NT2/D1 (cell line): ENCODE measurements around the gene TOM1L2.

Source experiments
- DNase-seq: peaks from one replicate; pipeline ENCODE4 v3.0.0-alpha.2; 2011; ENCODE audit warnings: low read depth, low spot score
- H3K27me3 ChIP-seq: 2 replicates; pipeline ENCODE4 v1.6.0; 2011; ENCODE audit warnings: mild to moderate bottlenecking; ENCODE audit not compliant: insufficient read length, insufficient read depth
- H3K36me3 ChIP-seq: 2 replicates; pipeline ENCODE4 v1.6.1; 2011; ENCODE audit warnings: mild to moderate bottlenecking, low read length, mixed read lengths; ENCODE audit not compliant: insufficient read depth, insufficient read length
- H3K4me1 ChIP-seq: 2 replicates; pipeline ENCODE4 v1.5.1; 2011; ENCODE audit not compliant: insufficient read depth, insufficient read length
- H3K4me3 ChIP-seq: 2 replicates; pipeline ENCODE4 v1.5.1; 2011; ENCODE audit warnings: low read depth; ENCODE audit not compliant: insufficient read length
- H3K9ac ChIP-seq: 2 replicates; pipeline ENCODE4 v1.6.0; 2011; ENCODE audit warnings: low read depth; ENCODE audit not compliant: insufficient read length
- H3K9me3 ChIP-seq: 2 replicates; pipeline ENCODE4 v1.5.1; 2011; ENCODE audit warnings: mild to moderate bottlenecking, low read length; ENCODE audit not compliant: insufficient read depth
- SUZ12 ChIP-seq: IDR thresholded peaks from 2 replicates; pipeline ENCODE4 v1.6.1; 2011; ENCODE audit not compliant: insufficient read length, insufficient read depth; ENCODE audit errors: extremely low read depth
- YY1 ChIP-seq: IDR thresholded peaks from 2 replicates; pipeline ENCODE4 v1.6.1; 2011; ENCODE audit not compliant: insufficient read length, insufficient read depth
- ZNF274 ChIP-seq: IDR thresholded peaks from 2 replicates; pipeline ENCODE4 v1.6.1; 2011; ENCODE audit warnings: mild to moderate bottlenecking, low read depth, low read length

The TOM1L2 gene

GRCh38 chr17:17798573-17799255, 173.5 kb downstream of the TOM1L2 start:
- H3K4me3 ChIP-seq: no peak overlapping the region
- peaks cover 19% of the 10 kb centered on the region for H3K4me1 ChIP-seq
- H3K9ac ChIP-seq: no peak overlapping the region

GRCh38 chr17:17798010-17798556, 174.1 kb downstream of the TOM1L2 start:
- no peaks in the 10 kb centered on the region for H3K27me3 ChIP-seq
- no peak for DNase-seq
- H3K4me1 ChIP-seq: peaks cover 23% of the 10 kb centered on the region
- no peak for TF ChIP-seq SUZ12
- no peak for TF ChIP-seq YY1
- TF ChIP-seq ZNF274: no peak
- no peak overlapping the region for H3K9ac ChIP-seq
- peaks cover 55% of the 10 kb centered on the region for H3K36me3 ChIP-seq
- no peaks in the 10 kb centered on the region for H3K9me3 ChIP-seq
- H3K4me3 ChIP-seq: no peak overlapping the region

More at GRCh38 chr17:17798573-17799255, 173.5 kb downstream of the TOM1L2 start:
- DNase-seq: no peak
- Histone ChIP-seq H3K36me3 (peaks cover 55% of the 10 kb centered on the region), H3K27me3 (no peaks in the 10 kb centered on the region), H3K9me3 (no peaks in the 10 kb centered on the region)
- TF ChIP-seq YY1: no peak
- no peak for TF ChIP-seq ZNF274
- no peak for TF ChIP-seq SUZ12

DNA sequence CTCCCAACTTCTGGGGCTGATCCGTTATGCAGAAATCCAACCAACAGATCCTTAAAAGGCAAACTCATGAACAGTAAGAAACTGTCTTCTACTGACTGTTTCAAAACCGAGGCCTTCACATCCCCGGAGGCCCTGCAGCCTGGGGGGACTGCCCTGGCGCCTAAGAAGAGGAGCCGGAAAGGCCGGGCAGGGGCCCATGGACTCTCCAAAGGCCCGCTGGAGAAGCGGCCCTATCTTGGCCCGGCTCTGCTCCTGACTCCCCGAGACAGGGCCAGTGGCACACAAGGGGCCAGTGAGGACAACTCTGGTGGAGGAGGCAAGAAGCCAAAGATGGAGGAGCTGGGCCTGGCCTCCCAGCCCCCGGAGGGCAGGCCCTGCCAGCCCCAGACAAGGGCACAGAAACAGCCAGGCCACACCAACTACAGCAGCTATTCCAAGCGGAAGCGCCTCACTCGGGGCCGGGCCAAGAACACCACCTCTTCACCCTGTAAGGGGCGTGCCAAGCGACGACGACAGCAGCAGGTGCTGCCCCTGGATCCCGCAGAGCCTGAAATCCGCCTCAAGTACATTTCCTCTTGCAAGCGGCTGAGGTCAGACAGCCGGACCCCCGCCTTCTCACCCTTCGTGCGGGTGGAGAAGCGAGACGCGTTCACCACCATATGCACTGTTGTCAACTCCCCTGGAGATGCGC, 174.9 kb downstream of the TOM1L2 start:
- peaks cover 55% of the 10 kb centered on the region for H3K36me3 ChIP-seq
- peaks cover 25% of the 10 kb centered on the region for H3K4me1 ChIP-seq
- DNase-seq: no peak
- no peak overlapping the region for H3K9ac ChIP-seq
- TF ChIP-seq YY1: no peak
- no peak for TF ChIP-seq SUZ12
- no peaks in the 10 kb centered on the region for H3K9me3 ChIP-seq
- H3K4me3 ChIP-seq: no peak overlapping the region
- no peaks in the 10 kb centered on the region for H3K27me3 ChIP-seq

GRCh38 chr17:17796787-17797061, 175.5 kb downstream of the TOM1L2 start:
- no peak for TF ChIP-seq YY1
- TF ChIP-seq SUZ12: no peak
- no peak for TF ChIP-seq ZNF274
- H3K9ac ChIP-seq: no peak overlapping the region
- H3K4me1 ChIP-seq: peaks cover 30% of the 10 kb centered on the region
- no peak overlapping the region for H3K4me3 ChIP-seq
- no peak for DNase-seq
- H3K9me3 ChIP-seq: no peaks in the 10 kb centered on the region
- H3K36me3 ChIP-seq: peaks cover 55% of the 10 kb centered on the region
- no peaks in the 10 kb centered on the region for H3K27me3 ChIP-seq

DNA sequence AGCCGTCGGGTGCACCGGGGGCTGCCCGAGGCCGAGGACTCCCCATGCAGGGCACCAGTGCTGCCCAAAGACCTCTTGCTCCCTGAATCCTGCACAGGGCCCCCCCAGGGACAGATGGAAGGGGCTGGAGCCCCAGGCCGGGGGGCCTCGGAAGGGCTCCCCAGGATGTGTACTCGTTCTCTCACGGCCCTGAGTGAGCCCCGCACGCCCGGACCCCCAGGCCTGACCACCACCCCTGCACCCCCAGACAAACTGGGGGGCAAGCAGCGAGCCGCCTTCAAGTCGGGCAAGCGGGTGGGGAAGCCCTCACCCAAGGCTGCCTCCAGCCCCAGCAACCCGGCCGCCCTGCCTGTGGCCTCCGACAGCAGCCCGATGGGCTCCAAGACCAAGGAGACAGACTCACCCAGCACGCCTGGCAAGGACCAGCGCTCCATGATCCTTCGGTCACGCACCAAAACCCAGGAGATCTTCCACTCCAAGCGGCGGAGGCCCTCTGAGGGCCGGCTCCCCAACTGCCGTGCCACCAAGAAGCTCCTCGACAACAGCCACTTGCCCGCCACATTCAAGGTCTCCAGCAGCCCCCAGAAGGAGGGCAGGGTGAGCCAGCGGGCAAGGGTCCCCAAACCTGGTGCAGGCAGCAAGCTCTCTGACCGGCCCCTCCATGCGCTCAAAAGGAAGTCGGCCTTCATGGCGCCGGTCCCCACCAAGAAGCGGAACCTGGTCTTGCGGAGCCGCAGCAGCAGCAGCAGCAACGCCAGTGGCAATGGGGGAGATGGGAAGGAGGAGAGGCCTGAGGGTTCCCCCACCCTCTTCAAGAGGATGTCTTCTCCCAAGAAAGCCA, 176.0 kb downstream of the TOM1L2 start:
- H3K36me3 ChIP-seq: peaks cover 55% of the 10 kb centered on the region
- TF ChIP-seq ZNF274: no peak
- no peak for TF ChIP-seq YY1
- no peak for TF ChIP-seq SUZ12
- H3K27me3 ChIP-seq: no peaks in the 10 kb centered on the region
- no peaks in the 10 kb centered on the region for H3K9me3 ChIP-seq
- H3K4me1 ChIP-seq: peaks cover 29% of the 10 kb centered on the region
- H3K9ac ChIP-seq: no peak overlapping the region
- H3K4me3 ChIP-seq: no peak overlapping the region
- DNase-seq: no peak

DNA sequence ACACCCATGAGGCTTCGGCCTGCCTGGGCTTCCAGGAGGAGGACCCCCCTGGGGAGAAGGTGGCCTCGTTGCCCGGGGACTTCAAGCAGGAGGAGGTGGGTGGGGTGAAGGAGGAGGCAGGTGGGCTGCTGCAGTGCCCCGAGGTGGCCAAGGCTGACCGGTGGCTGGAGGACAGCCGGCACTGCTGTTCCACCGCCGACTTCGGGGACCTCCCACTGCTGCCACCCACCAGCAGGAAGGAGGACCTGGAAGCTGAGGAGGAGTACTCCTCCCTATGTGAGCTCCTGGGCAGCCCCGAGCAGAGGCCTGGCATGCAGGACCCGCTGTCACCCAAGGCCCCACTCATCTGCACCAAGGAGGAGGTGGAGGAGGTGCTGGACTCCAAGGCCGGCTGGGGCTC, 176.9 kb downstream of the TOM1L2 start:
- no peak for DNase-seq
- H3K36me3 ChIP-seq: peaks cover 53% of the 10 kb centered on the region
- no peak overlapping the region for H3K4me3 ChIP-seq
- no peaks in the 10 kb centered on the region for H3K9me3 ChIP-seq
- H3K27me3 ChIP-seq: no peaks in the 10 kb centered on the region
- TF ChIP-seq ZNF274 (no peak), SUZ12 (no peak), YY1 (no peak)
- H3K9ac ChIP-seq: no peak overlapping the region
- H3K4me1 ChIP-seq: peaks cover 28% of the 10 kb centered on the region

DNA sequence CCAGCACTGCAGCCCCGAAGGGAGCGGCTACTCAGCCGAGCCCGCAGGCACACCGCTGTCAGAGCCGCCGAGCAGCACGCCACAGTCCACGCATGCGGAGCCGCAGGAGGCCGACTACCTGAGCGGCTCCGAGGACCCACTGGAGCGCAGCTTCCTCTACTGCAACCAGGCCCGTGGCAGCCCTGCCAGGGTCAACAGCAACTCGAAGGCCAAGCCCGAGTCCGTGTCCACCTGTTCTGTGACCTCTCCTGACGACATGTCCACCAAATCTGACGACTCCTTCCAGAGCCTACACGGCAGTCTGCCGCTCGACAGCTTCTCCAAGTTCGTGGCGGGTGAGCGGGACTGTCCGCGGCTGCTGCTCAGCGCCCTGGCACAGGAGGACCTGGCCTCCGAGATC, 177.8 kb downstream of the TOM1L2 start:
- H3K9me3 ChIP-seq: no peaks in the 10 kb centered on the region
- H3K9ac ChIP-seq: no peak overlapping the region
- no peak for DNase-seq
- peaks cover 52% of the 10 kb centered on the region for H3K36me3 ChIP-seq
- no peak overlapping the region for H3K4me3 ChIP-seq
- H3K4me1 ChIP-seq: peaks cover 26% of the 10 kb centered on the region
- H3K27me3 ChIP-seq: no peaks in the 10 kb centered on the region
- TF ChIP-seq ZNF274: no peak
- no peak for TF ChIP-seq SUZ12
- no peak for TF ChIP-seq YY1
